GM19395 (cell line): ENCODE data around the gene ENPP1.
A peak's percentile ranks its signal among the peaks of the same experiment; 100 is the strongest.
"Not testable (repeated sequence)": the region's sequence is repeated elsewhere in the genome, so short reads cannot be mapped to it uniquely, and the experiment has no call there.

ENCODE experiments used
- ATAC-seq: cut with Tn5 transposase; IDR thresholded peaks from one replicate; pipeline ENCODE4 v1.9.1; 2021; ENCODE audit warnings: mild to moderate bottlenecking, moderate library complexity; ENCODE audit not compliant: unreplicated experiment

Gene ENPP1

GRCh38 chr6:131867744-131868143, 59.9 kb downstream of the ENPP1 start:
- no peak for ATAC-seq

GRCh38 chr6:131868836-131869235, 61.0 kb downstream of the ENPP1 start:
- no peak for ATAC-seq

DNA sequence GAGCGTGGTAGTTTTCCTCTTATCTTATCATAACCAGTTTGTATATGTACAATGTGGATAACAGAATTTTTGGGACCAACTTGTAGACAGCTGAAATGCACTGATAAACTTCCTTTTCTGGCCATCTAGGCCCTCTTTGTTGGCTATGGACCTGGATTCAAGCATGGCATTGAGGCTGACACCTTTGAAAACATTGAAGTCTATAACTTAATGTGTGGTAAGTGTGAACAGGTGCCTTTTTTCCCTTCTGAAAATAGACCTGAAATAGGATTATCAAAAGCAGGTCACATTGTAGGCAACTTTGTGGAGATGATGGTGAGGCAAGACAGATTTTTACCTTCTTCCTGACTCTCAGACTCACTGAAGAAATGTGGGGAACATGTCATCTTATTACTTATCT, 67.8 kb downstream of the ENPP1 start:
- ATAC-seq, result no peak

DNA sequence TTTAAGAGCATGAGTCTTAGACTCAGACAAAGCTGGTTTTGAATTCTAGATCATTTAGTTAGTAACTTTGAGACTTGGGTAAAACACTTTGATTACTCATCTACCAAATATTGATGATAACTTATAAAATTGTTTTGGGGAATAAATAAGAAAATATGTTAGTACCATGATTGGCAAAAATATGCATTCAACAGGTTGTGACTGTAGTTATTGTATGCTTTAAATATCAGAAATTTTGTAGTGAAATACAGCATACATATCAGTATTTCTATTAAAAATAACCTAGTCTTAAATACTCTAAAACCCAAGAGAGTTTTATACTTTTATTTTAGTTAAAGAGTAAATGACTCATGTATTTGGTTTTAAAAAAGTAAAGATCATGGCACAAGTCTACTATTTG, 68.7 kb downstream of the ENPP1 start:
- no peak for ATAC-seq

- no peak for ATAC-seq
Observed at GRCh38 chr6:131877999-131878789, 70.4 kb downstream of the ENPP1 start.

DNA sequence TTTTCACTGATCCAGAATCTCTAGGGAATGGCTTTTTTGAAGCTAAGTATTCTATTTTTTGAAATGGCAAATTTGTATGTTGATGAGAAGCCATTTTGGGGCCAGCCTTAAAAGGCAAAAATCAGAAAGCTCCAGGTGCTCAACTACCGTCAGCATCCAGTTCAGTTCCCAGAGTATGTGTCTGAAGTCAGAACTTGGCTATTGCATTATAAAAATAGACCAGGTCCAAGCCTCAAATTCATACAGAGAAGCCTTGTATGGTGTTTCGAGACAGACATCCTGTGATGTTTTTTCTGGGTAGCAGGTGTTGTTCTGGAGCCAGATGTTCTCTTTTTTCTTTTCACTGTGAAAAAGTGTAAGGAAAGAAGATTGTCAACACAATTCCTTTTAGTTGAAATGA, 75.2 kb downstream of the ENPP1 start:
- ATAC-seq, result no peak

GRCh38 chr6:131885237-131885636, 77.4 kb downstream of the ENPP1 start:
- ATAC-seq, result no peak

DNA sequence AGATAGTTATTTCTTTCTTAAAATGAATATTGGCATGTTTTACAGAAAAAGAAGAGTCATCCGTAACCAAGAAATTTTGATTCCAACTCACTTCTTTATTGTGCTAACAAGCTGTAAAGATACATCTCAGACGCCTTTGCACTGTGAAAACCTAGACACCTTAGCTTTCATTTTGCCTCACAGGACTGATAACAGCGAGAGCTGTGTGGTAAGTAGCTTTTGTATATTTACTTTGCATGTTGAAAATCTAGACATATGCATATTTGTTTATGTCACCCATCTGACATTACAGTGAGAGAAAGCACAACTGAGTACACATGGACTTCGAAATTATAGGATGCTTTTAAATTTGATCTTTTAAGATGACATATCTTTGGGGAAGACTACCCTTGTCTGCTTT, 78.7 kb downstream of the ENPP1 start:
- ATAC-seq, result no peak

- no peak for ATAC-seq
Observed at GRCh38 chr6:131890091-131890490, 82.3 kb downstream of the ENPP1 start.

GRCh38 chr6:131893198-131893597, 85.4 kb downstream of the ENPP1 start:
- ATAC-seq, result no peak

- no peak for ATAC-seq
Observed at GRCh38 chr6:131894493-131895424, 86.9 kb downstream of the ENPP1 start.

GRCh38 chr6:131897050-131897435, 89.2 kb downstream of the ENPP1 start:
- no peak for ATAC-seq

DNA sequence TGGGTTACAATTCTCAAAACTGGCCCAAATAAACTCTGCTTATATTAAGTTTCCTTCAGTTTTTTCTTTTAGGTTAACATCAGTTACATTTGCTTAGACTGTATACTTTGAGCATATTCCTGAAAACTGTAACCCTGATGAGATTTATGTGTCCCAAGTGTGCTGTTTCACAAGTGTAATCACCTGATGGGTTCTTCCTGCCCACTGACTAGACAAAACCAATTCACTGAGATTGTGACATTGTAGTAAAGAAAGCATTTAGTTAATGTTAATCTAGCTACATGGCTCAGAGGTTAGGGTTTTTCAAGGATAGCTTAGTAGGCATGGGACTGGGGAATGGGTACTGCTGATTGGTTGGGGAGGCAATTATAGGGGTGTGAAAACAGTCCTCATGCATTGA, 89.8 kb downstream of the ENPP1 start:
- ATAC-seq, result no peak

- ATAC-seq, result no peak
Observed at GRCh38 chr6:131898718-131899117, 90.9 kb downstream of the ENPP1 start.

- no peak for ATAC-seq
Observed at GRCh38 chr6:131900231-131900630, 92.4 kb downstream of the ENPP1 start.

DNA sequence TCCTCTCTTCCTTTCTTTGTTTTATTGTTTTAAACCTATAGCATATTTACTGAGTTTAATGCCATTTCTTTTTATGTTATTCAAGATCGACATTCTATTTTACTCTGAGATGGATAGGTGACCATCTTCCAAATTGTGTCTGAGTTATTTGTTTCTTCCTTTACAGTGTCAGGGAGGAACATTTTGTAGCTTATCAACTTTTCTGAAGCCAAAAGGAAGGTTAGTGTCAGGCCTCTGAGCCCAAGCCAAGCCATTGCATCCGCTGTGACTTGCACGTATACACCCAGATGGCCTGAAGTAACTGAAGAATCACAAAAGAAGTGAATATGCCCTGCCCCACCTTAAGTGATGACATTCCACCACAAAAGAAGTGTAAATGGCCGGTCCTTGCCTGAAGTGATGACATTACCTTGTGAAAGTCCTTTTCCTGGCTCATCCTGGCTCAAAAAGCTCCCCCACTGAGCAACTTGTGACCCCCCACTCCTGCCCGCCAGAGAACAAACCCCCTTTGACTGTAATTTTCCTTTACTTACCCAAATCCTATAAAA, 93.6 kb downstream of the ENPP1 start:
- not testable (repeated sequence) for ATAC-seq

- ATAC-seq, result not testable (repeated sequence)
Observed at GRCh38 chr6:131903734-131904133, 95.9 kb downstream of the ENPP1 start.

GRCh38 chr6:131908787-131909186, 101.0 kb downstream of the ENPP1 start:
- not testable (repeated sequence) for ATAC-seq

DNA sequence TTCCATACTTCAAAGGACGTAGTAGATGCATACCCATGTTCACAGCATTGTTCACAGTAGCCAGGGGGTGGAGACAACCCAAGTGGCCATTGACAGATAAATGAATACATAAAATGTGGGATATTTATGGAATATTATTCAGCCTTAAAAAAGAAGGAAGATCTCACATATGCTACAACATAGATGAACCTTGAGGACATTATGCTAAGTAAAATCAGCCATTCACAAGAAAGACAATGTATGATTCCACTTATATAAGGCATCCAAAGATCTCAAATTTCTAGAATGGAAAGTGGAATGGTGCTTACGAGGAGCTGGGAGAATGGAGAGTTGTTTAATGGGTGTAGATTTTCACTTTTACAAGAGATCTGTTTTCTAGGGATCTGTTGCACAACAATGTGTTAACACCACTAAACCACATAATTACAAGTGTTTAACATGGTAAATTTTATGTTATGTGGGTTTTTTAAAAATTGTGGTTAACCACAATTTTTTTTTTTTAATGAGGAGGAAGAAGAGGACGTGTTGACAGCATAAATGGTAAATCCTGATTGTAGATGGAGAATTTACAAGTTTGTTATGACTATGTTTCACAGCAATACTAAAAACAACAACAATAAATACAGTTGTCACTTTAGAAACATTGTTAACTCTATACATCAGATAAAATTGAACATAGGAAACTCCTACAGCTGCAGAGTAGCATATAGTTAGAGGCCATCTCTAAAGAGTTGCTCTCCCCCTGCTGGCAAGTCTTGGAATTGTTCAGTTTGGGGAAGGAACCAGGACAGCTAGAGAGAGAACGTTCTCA, 101.8 kb downstream of the ENPP1 start:
- peak; percentile 99 for ATAC-seq

DNA sequence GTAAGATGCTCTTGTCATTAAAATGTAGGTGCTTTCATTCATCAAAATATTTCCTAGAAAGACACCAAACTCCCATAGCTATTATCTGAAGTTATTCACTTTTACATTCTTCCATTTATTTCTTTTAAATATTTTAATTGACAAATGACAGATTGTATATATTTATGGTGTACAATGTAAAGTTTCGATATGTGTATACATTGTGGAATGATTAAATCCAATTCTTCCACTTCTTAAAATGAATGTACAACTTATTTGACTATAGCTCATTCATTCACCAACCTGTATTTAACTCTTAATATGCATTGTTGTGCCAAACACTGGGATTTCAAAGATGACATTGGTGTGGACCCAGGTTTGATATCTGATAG, 102.4 kb downstream of the ENPP1 start:
- peak; percentile 30 for ATAC-seq

GRCh38 chr6:131910956-131911355, 103.1 kb downstream of the ENPP1 start:
- ATAC-seq, result no peak
